Activated B cell treated with CpG ODN at 0.5 μM for 24 hours (primary cell): ENCODE measurements around the gene LAMTOR3. TPM values are rescaled to one million over a fixed set of nuclear protein-coding genes. Genes with fewer than 3 reads are reported as not detected.

Experiments used
- ATAC-seq: fragments of 200-7000 bp; cut with Tn5 transposase; one replicate; pipeline ENCODE4 v1.10.0; 2021; ENCODE audit warnings: low read depth, mild to moderate bottlenecking, moderate library complexity
- CTCF ChIA-PET: fragments of 350-600 bp; sonication (Branson Sonifier 250); formaldehyde crosslinking; loops from one replicate; lab custom pipeline; 2021; ENCODE audit warnings: antibody characterized with exemption; lab: Charles Lee
- POLR2A ChIA-PET: fragments of 350-600 bp; sonication (Branson Sonifier 250); formaldehyde crosslinking; loops from one replicate; lab custom pipeline; 2021; ENCODE audit warnings: antibody characterized with exemption; lab: Charles Lee
- DNase-seq: peaks from one replicate; pipeline ENCODE4 v3.0.0; 2022
- H3K27ac Mint-ChIP-seq: one replicate; pipeline ENCODE4 v1.8.0; 2020; ENCODE audit warnings: mixed read lengths
- H3K27me3 Mint-ChIP-seq: one replicate; pipeline ENCODE4 v1.8.0; 2021; ENCODE audit warnings: mixed read lengths
- H3K36me3 Mint-ChIP-seq: one replicate; pipeline ENCODE4 v1.8.0; 2021; ENCODE audit warnings: low read depth, mixed read lengths
- H3K4me1 Mint-ChIP-seq: one replicate; pipeline ENCODE4 v1.8.0; 2021; ENCODE audit warnings: mixed read lengths
- H3K4me3 Mint-ChIP-seq: one replicate; pipeline ENCODE4 v1.8.0; 2020; ENCODE audit warnings: mild to moderate bottlenecking, mixed read lengths
- H3K9me3 Mint-ChIP-seq: one replicate; pipeline ENCODE4 v1.8.0; 2020; ENCODE audit warnings: mixed read lengths
- CTCF ChIP-seq: fragments of 200-600 bp; IDR thresholded peaks from one replicate; pipeline ENCODE4 v1.8.0; 2022; ENCODE audit warnings: antibody characterized with exemption, mild to moderate bottlenecking
- intact Hi-C: fragments of 100-400 bp; cut with micrococcal nuclease; formaldehyde crosslinking; loops from one replicate; pipeline ENCODE4 v1.15.1; 2024
- total RNA-seq: library from RNA; stranded (reverse); gene quantifications from 2 replicates; pipeline ENCODE4 v1.2.3, GENCODE V29; 2022

LAMTOR3 gene
- total RNA-seq, 1 donor from 2014 or later, result 23.8 TPM

- H3K4me3 Mint-ChIP-seq, result no peak overlapping the region
- DNase-seq, result no peak
- no peaks in the 10 kb centered on the region for H3K27me3 Mint-ChIP-seq
- CTCF ChIA-PET, result interaction anchor here (0.7 to 1.8 kb wide), 3 partner anchors 31 to 93 kb away, joined by 3 to 4 read pairs (median 3); no protein-coding TSS in a partner anchor
- H3K4me1 Mint-ChIP-seq, result peaks cover 73% of the 10 kb centered on the region
- ATAC-seq, result no peak
- intact Hi-C loops, result no loop called here
- POLR2A ChIA-PET, result interaction anchor here (9.0 kb wide), 1 partner anchor 37 kb away, joined by 73 read pairs; the partner anchor contains the start of gene DAPP1
- H3K9me3 Mint-ChIP-seq, result no peaks in the 10 kb centered on the region
- H3K36me3 Mint-ChIP-seq, result peaks cover 76% of the 10 kb centered on the region
- H3K27ac Mint-ChIP-seq, result no peak overlapping the region
- no peak for TF ChIP-seq CTCF
Measured at GRCh38 chr4:99853999-99854398, 40.2 kb downstream of the LAMTOR3 start.

GRCh38 chr4:99853190-99853589 lies 41.0 kb downstream of the LAMTOR3 start:
- Mint-ChIP-seq H3K36me3 (peaks cover 75% of the 10 kb centered on the region), H3K9me3 (no peaks in the 10 kb centered on the region), H3K4me1 (peaks cover 77% of the 10 kb centered on the region), H3K27ac (peak overlapping the region; percentile 57), H3K4me3 (no peak overlapping the region), H3K27me3 (no peaks in the 10 kb centered on the region)
- intact Hi-C loops, result no loop called here
- no peak for TF ChIP-seq CTCF
- POLR2A ChIA-PET, result interaction anchor here (9.0 kb wide), 1 partner anchor 36 kb away, joined by 73 read pairs; the partner anchor contains the start of gene DAPP1
- CTCF ChIA-PET, result interaction anchor here (1.4 to 4.0 kb wide), 3 partner anchors 32 to 46 kb away, joined by 3 to 15 read pairs (median 4); no protein-coding TSS in a partner anchor
- DNase-seq (no peak), ATAC-seq (no peak)

- DNase-seq (no peak), ATAC-seq (no peak)
- ChIA-PET POLR2A (interaction anchor here (0.6 to 9.0 kb wide), 3 partner anchors 33 to 923 kb away, joined by 3 to 73 read pairs (median 6); partner anchors contain the start of genes DAPP1 and EIF4E), CTCF (interaction anchor here (1.4 to 4.0 kb wide), 3 partner anchors 33 to 45 kb away, joined by 3 to 15 read pairs (median 4); no protein-coding TSS in a partner anchor)
- intact Hi-C loops, result no loop called here
- Mint-ChIP-seq H3K4me1 (peaks cover 79% of the 10 kb centered on the region), H3K4me3 (no peak overlapping the region), H3K27ac (peak overlapping the region; percentile 88), H3K9me3 (no peaks in the 10 kb centered on the region), H3K36me3 (peaks cover 74% of the 10 kb centered on the region), H3K27me3 (no peaks in the 10 kb centered on the region)
- TF ChIP-seq CTCF, result no peak
Measured at GRCh38 chr4:99852199-99852749, 42.0 kb downstream of the LAMTOR3 start.

DNA sequence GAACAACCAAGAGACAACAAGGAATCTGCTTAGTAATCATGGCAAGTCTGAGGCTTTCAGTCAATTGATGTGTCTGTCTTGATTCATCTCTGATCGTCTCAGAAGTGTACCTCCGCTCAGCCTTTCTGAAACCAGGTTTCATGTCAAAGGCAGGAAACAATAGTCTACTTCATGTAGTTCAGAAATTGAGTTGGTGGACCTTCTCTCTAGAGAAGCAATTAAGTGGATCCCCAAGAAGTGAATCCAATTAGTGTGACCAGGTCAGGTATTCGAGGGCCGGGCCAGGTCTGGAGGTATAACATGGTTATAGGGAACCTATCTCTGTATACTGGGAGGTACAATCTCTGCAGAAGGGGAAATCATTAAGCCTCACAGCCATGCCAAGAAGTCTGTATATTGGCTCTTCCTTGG lies 45.6 kb downstream of the LAMTOR3 start:
- ChIA-PET CTCF (interaction anchor here (1.2 to 2.1 kb wide), 3 partner anchors 40 to 100 kb away, joined by 3 to 6 read pairs (median 3); no protein-coding TSS in a partner anchor), POLR2A (interaction anchor here (0.7 to 4.5 kb wide), 4 partner anchors 20 to 99 kb away, joined by 3 to 75 read pairs (median 18); partner anchors contain the start of gene DAPP1)
- ATAC-seq (no peak), DNase-seq (no peak)
- H3K4me3 Mint-ChIP-seq, result peak overlapping the region; percentile 24
- intact Hi-C loops, result no loop called here
- no peak for TF ChIP-seq CTCF
- no peaks in the 10 kb centered on the region for H3K9me3 Mint-ChIP-seq
- peaks cover 82% of the 10 kb centered on the region for H3K4me1 Mint-ChIP-seq
- H3K36me3 Mint-ChIP-seq, result peaks cover 67% of the 10 kb centered on the region
- H3K27me3 Mint-ChIP-seq, result no peaks in the 10 kb centered on the region
- H3K27ac Mint-ChIP-seq, result peak overlapping the region; percentile 91

DNA sequence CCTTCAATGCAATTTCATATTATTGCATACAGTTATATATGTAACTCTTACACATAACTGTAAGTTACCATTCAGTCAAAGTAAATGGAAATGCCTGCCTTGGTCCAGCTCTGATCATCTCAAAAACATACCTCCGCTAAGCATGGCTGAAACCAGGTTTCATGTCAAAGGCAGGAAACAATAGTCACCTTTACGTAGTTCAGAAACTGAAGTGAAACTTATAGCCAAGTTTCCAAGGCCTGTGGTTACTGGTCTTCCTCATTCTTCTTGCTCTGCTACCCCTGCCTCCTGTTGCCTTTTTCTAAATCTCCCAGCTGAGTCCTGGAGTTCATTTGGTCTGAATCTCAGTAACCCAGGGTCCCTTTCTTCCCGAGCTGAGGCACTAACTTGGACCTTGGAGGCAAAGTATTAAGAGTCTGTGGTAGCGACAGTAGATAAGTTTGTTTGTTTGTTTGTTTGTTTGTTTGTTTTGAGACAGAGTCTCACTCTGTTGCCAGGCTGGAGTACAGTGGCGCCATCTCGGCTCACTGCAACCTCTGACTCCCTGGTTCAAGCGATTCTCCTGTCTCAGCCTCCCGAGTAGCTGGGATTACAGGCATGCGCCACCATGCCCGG lies 46.8 kb downstream of the LAMTOR3 start:
- H3K36me3 Mint-ChIP-seq, result peaks cover 65% of the 10 kb centered on the region
- DNase-seq, result no peak
- CTCF ChIA-PET, result interaction anchor here (1.2 to 2.1 kb wide), 4 partner anchors 36 to 101 kb away, joined by 3 to 7 read pairs (median 4); no protein-coding TSS in a partner anchor
- intact Hi-C loops, result loop anchor here (1.0 to 2.0 kb wide), 5 partner anchors 9 to 31 kb away; partner anchors contain the start of gene DAPP1
- POLR2A ChIA-PET, result interaction anchor here (0.6 to 4.5 kb wide), 10 partner anchors 8 to 1586 kb away, joined by 3 to 75 read pairs (median 5); partner anchors contain the start of genes DAPP1, H2AZ1 and RAP1GDS1
- no peaks in the 10 kb centered on the region for H3K27me3 Mint-ChIP-seq
- no peaks in the 10 kb centered on the region for H3K9me3 Mint-ChIP-seq
- peaks cover 77% of the 10 kb centered on the region for H3K4me1 Mint-ChIP-seq
- peak overlapping the region; percentile 91 for H3K27ac Mint-ChIP-seq
- peak overlapping the region; percentile 70 for H3K4me3 Mint-ChIP-seq
- TF ChIP-seq CTCF, result no peak
- ATAC-seq, result peak; percentile 72
